Measurements from ENCODE around the gene CCDC30.
"Not testable (repeated sequence)": the region's sequence is repeated elsewhere in the genome, so short reads cannot be mapped to it uniquely, and the experiment has no call there.

Gene CCDC30

GRCh38 chr1:42533101-42533863, 70.2 kb downstream of the CCDC30 start:
- DNase-seq = no peak

GRCh38 chr1:42541104-42541503, 78.0 kb downstream of the CCDC30 start:
- DNase-seq = no peak

- DNase-seq = no peak
These were observed 88.1 kb downstream of the CCDC30 start for GRCh38 chr1:42551180-42551579.

GRCh38 chr1:42551590-42551989, 88.5 kb downstream of the CCDC30 start:
- DNase-seq = no peak

- DNase-seq = no peak
These were observed 89.5 kb downstream of the CCDC30 start for GRCh38 chr1:42552636-42553035.

- no peak for DNase-seq
These were observed 94.3 kb downstream of the CCDC30 start for GRCh38 chr1:42557230-42557851.

GRCh38 chr1:42567038-42567437, 104.0 kb downstream of the CCDC30 start:
- no peak for DNase-seq

- DNase-seq = no peak
These were observed 113.8 kb downstream of the CCDC30 start for GRCh38 chr1:42576935-42577334.

- DNase-seq = no peak
These were observed 122.9 kb downstream of the CCDC30 start for GRCh38 chr1:42586016-42586415.

GRCh38 chr1:42587753-42588152, 124.7 kb downstream of the CCDC30 start:
- DNase-seq = no peak

GRCh38 chr1:42592811-42593210, 129.7 kb downstream of the CCDC30 start:
- no peak for DNase-seq

GRCh38 chr1:42593486-42594100, 130.5 kb downstream of the CCDC30 start:
- no peak for DNase-seq

GRCh38 chr1:42601472-42601871, 138.4 kb downstream of the CCDC30 start:
- no peak for DNase-seq

GRCh38 chr1:42613803-42614131, 150.7 kb downstream of the CCDC30 start:
- DNase-seq = no peak

GRCh38 chr1:42618866-42619265, 155.8 kb downstream of the CCDC30 start:
- no peak for DNase-seq

GRCh38 chr1:42620307-42620706, 157.2 kb downstream of the CCDC30 start:
- no peak for DNase-seq

- DNase-seq = not testable (repeated sequence)
These were observed 158.1 kb downstream of the CCDC30 start for GRCh38 chr1:42621180-42621579.

GRCh38 chr1:42627205-42627604, 164.1 kb downstream of the CCDC30 start:
- DNase-seq = not testable (repeated sequence)

GRCh38 chr1:42639116-42639515, 176.0 kb downstream of the CCDC30 start:
- DNase-seq = no peak

GRCh38 chr1:42646056-42646455, 183.0 kb downstream of the CCDC30 start:
- no peak for DNase-seq

GRCh38 chr1:42657201-42657600, 194.1 kb downstream of the CCDC30 start:
- DNase-seq = no peak

- DNase-seq = peak; percentile 65 to 87
These were observed 195.1 kb downstream of the CCDC30 start, which contains the start of gene PPIH for GRCh38 chr1:42657981-42658876. Gene PPIH, plus strand, starts transcription at chr1:42658423. Its CDS starts 24 bp downstream, at chr1:42658447.

- peak in 1 of 2 experiments; percentile 28 for DNase-seq
These were observed 195.8 kb downstream of the CCDC30 start for GRCh38 chr1:42658877-42659337.
